Measurements from ENCODE around the gene MLN. TPM values are rescaled to one million over a fixed set of nuclear protein-coding genes. Genes with fewer than 3 reads are reported as not detected.

MLN gene
- not detected for total RNA-seq

GRCh38 chr6:33803571-33804053 is at the start of gene MLN:
MLN (minus strand) TSS chr6:33804003; CDS start chr6:33801163, 2,840 bp downstream.
- TF ChIP-seq CTCF (IDR thresholded peaks at IDR 0.05; ENCODE audit: low read depth): no peak

GRCh38 chr6:33853026-33853425 is 49.2 kb upstream of the MLN start:
- TF ChIP-seq CTCF (IDR thresholded peaks at IDR 0.05; ENCODE audit: low read depth): no peak

GRCh38 chr6:33851959-33852358 is 48.2 kb upstream of the MLN start:
- no peak for TF ChIP-seq CTCF (IDR thresholded peaks at IDR 0.05; ENCODE audit: low read depth)

- no peak for TF ChIP-seq CTCF (IDR thresholded peaks at IDR 0.05; ENCODE audit: low read depth)
Observed at GRCh38 chr6:33850869-33851541, 47.2 kb upstream of the MLN start.

- no peak for TF ChIP-seq CTCF (IDR thresholded peaks at IDR 0.05; ENCODE audit: low read depth)
Observed at GRCh38 chr6:33850296-33850695, 46.5 kb upstream of the MLN start.

- no peak for TF ChIP-seq CTCF (IDR thresholded peaks at IDR 0.05; ENCODE audit: low read depth)
Observed at GRCh38 chr6:33849500-33850075, 45.8 kb upstream of the MLN start.

- no peak for TF ChIP-seq CTCF (IDR thresholded peaks at IDR 0.05; ENCODE audit: low read depth)
Observed at GRCh38 chr6:33848484-33848883, 44.7 kb upstream of the MLN start.
